ENCODE measurements around the gene WDR7. TPM values are rescaled to one million over a fixed set of nuclear protein-coding genes. Genes with fewer than 3 reads are reported as not detected.

WDR7 gene
- total and polyA plus RNA-seq, 9 of the 15 experiments (the other 6 are each of a cell fraction or from before 2014, with no cell fraction given) = 1.4 to 9.4 (median 5.3) TPM

GRCh38 chr18:57081899-57082298 is 430.7 kb downstream of the WDR7 start:
- no peaks in the 10 kb centered on the region for H3K9me3 ChIP-seq (replicated peaks; ENCODE audit: control insufficient read depth, insufficient read depth, low read depth, low read length)
- no peak for TF ChIP-seq ELK1 (CRISPR knock-in tag; IDR thresholded peaks at IDR 0.05)
- no peak for TF ChIP-seq PTBP1 (IDR thresholded peaks at IDR 0.05; ENCODE audit: low read depth, low read length)
- no peak for TF ChIP-seq ZNF12 (CRISPR knock-in tag; IDR thresholded peaks at IDR 0.05)
- no peak for TF ChIP-seq ZNF165 (CRISPR knock-in tag; IDR thresholded peaks at IDR 0.05; ENCODE audit: borderline replicate concordance)
- no peak for TF ChIP-seq SRF (CRISPR knock-in tag; IDR thresholded peaks at IDR 0.05)
- no peak for TF ChIP-seq ZNF232 (CRISPR knock-in tag; IDR thresholded peaks at IDR 0.05)
- no peak for TF ChIP-seq POLR2AphosphoS5 (IDR thresholded peaks at IDR 0.05; ENCODE audit: control insufficient read depth, insufficient read depth, low read depth, low read length)
- no peak for TF ChIP-seq HSF4 (CRISPR knock-in tag; IDR thresholded peaks at IDR 0.05; ENCODE audit: borderline replicate concordance)
- TF ChIP-seq IRF2 (CRISPR knock-in tag; IDR thresholded peaks at IDR 0.05) = no peak
- no peak overlapping the region for H3K9ac ChIP-seq (ENCODE audit: insufficient read depth in 1 of 2, low read depth in 2 of 2, low read length in 2 of 2)
- H3K4me3 ChIP-seq = no peak overlapping the region
- no peaks in the 10 kb centered on the region for H4K20me1 ChIP-seq (replicated peaks; ENCODE audit: control insufficient read depth, insufficient read depth, low read length)
- ChIA-PET CTCF (ENCODE audit: low intra/inter-chr PET ratio) (no interaction called here), POLR2A (no interaction called here)
- no TSS peak for BruUV-seq (replicated peaks)
- H3K9me1 ChIP-seq (ENCODE audit: control insufficient read depth, insufficient read depth, low read length) = no peaks in the 10 kb centered on the region
- WGBS (ENCODE audit: insufficient coverage, low coverage, missing lambda C conversion rate) = 3% methylated on average over 10 of the region's 10 CpGs
- H3K4me2 ChIP-seq (ENCODE audit: insufficient read depth, low read length) = no peak overlapping the region
- no peak overlapping the region for H3K27ac ChIP-seq (ENCODE audit: extremely low read depth, low read depth, low read length)
- intact Hi-C loops (cut with micrococcal nuclease) (no loop called here), in situ Hi-C loops (cut with MboI) (no loop called here)
- peaks cover 0 to 11% of the 10 kb centered on the region in 2 experiments; a peak in 1 of 5 replicates for H3K27me3 ChIP-seq (ENCODE audit: control insufficient read depth in 2 of 2, insufficient read depth in 2 of 2, low read length in 2 of 2)
- no peaks in the 10 kb centered on the region for H3K36me3 ChIP-seq (ENCODE audit: control insufficient read depth, insufficient read depth, low read length)
- no peaks in the 10 kb centered on the region for H3K79me2 ChIP-seq (ENCODE audit: control insufficient read depth, insufficient read depth, low read length)
- no peaks in the 10 kb centered on the region for H3K4me1 ChIP-seq (replicated peaks in 1 of 2; ENCODE audit: control insufficient read depth in 2 of 2, insufficient read depth in 2 of 2, low read length in 2 of 2)
- FAIRE-seq = no peak
- no peak for DNase-seq (ENCODE audit: extremely low read depth in 1 of 4, low spot score in 3 of 4)
- no peak for ATAC-seq
- H2AFZ ChIP-seq (ENCODE audit: low read depth, low read length) = no peak overlapping the region

Measured in K562 (cell line).